PC-3 (cell line): Measurements from ENCODE around the gene CA10.

Experiments
- EZH2 ChIP-seq: fragments of 300-600 bp; sonication (generic); IDR thresholded peaks from one replicate; pipeline ENCODE4 v1.6.1; 2017; ENCODE audit warnings: antibody characterized with exemption, mild to moderate bottlenecking, low read length; ENCODE audit not compliant: unreplicated experiment
- EZH2phosphoT487 ChIP-seq: fragments of 300-600 bp; sonication (generic); IDR thresholded peaks from 2 replicates; pipeline ENCODE4 v1.6.1; 2018; ENCODE audit warnings: mild to moderate bottlenecking, antibody characterized with exemption, low read length, borderline replicate concordance
- TF ChIP-seq, protein P1 (sequence below): fragments of 300-600 bp; sonication (generic); conservative IDR thresholded peaks from 2 replicates; pipeline ENCODE4 v1.5.1; 2017; ENCODE audit warnings: antibody characterized with exemption, low read depth, mild to moderate bottlenecking, low read length

GRCh38 chr17:52106072-52106471 lies 52.4 kb downstream of the CA10 start:
- TF ChIP-seq, protein P1, sequence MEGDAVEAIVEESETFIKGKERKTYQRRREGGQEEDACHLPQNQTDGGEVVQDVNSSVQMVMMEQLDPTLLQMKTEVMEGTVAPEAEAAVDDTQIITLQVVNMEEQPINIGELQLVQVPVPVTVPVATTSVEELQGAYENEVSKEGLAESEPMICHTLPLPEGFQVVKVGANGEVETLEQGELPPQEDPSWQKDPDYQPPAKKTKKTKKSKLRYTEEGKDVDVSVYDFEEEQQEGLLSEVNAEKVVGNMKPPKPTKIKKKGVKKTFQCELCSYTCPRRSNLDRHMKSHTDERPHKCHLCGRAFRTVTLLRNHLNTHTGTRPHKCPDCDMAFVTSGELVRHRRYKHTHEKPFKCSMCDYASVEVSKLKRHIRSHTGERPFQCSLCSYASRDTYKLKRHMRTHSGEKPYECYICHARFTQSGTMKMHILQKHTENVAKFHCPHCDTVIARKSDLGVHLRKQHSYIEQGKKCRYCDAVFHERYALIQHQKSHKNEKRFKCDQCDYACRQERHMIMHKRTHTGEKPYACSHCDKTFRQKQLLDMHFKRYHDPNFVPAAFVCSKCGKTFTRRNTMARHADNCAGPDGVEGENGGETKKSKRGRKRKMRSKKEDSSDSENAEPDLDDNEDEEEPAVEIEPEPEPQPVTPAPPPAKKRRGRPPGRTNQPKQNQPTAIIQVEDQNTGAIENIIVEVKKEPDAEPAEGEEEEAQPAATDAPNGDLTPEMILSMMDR, result no peak
- no peak for TF ChIP-seq EZH2
- no peak for TF ChIP-seq EZH2phosphoT487
